Endothelial cell of umbilical vein (primary cell): Measurements from ENCODE around the gene PAK4. TPM values are rescaled to one million over a fixed set of nuclear protein-coding genes. Genes with fewer than 3 reads are reported as not detected.

Experiments used
- BruUV-seq: library from RNA; stranded (reverse); fragments of 400-500 nt; replicated peaks from 2 replicates; lab custom pipeline; 2021; lab: Mats Ljungman, UMichigan
- CTCF ChIA-PET: fragments of 300-600, 350-600 bp; sonication (Branson Sonifier 250); formaldehyde crosslinking; loops from one replicate; lab custom pipeline; 2021; ENCODE audit warnings: antibody characterized with exemption, inconsistent platforms; lab: Charles Lee
- POLR2A ChIA-PET: fragments of 300-600, 350-600 bp; sonication (Branson Sonifier 250); formaldehyde crosslinking; loops from one replicate; lab custom pipeline; 2021; ENCODE audit warnings: antibody characterized with exemption, inconsistent platforms; lab: Charles Lee
- DNase-seq: peaks from one replicate; pipeline ENCODE4 v3.0.0-alpha.2; 2011; ENCODE audit warnings: low read depth, low spot score
- FAIRE-seq: peaks from 2 replicates; lab custom pipeline; 2011; peaks lifted over from hg19 to GRCh38; lab: Jason Lieb, UNC
- H2AFZ ChIP-seq: 2 replicates; pipeline ENCODE4 v1.6.0; 2012; ENCODE audit warnings: low read depth, low read length, control low read depth, inconsistent platforms
- H3K27ac ChIP-seq: 2 replicates; pipeline ENCODE4 v1.5.1; 2011; ENCODE audit warnings: low read depth, mild to moderate bottlenecking, control low read depth, low read length, moderate library complexity; ENCODE audit not compliant: insufficient read depth
- H3K27me3 ChIP-seq, 2 experiments: 2 replicates each; pipeline versions ENCODE4 v1.6.0 to v1.6.1; 2011; ENCODE audit warnings: low read length in 2 of 2, mixed read lengths in 1 of 2; ENCODE audit not compliant: control insufficient read depth in 2 of 2, insufficient read depth in 2 of 2
- H3K36me3 ChIP-seq, 2 experiments: 2 replicates in 1 of 2; 3 replicates in 1 of 2; pipeline ENCODE4 v1.5.1; 2011; ENCODE audit warnings: low read length in 2 of 2, mild to moderate bottlenecking in 1 of 2, moderate library complexity in 1 of 2; ENCODE audit not compliant: control insufficient read depth in 2 of 2, insufficient read depth in 2 of 2; ENCODE audit errors: extremely low read depth in 1 of 2
- H3K4me1 ChIP-seq: 3 replicates; pipeline ENCODE4 v1.5.1; 2011; ENCODE audit warnings: mild to moderate bottlenecking, low read length; ENCODE audit not compliant: control insufficient read depth, insufficient read depth; ENCODE audit errors: extremely low read depth
- H3K4me2 ChIP-seq: 2 replicates; pipeline ENCODE4 v1.6.1; 2011; ENCODE audit warnings: low read length, control low read depth, mixed read lengths; ENCODE audit not compliant: insufficient read depth
- H3K4me3 ChIP-seq, 3 experiments: fragments of 200-600 bp in 1 of 3; sonication (generic), shearing (Covaris generic) in 1 of 3; replicated peaks in 1 of 3; 2 replicates each; pipeline ENCODE4 v1.5.1; 2011 to 2016; ENCODE audit warnings: control low read depth in 3 of 3, low read length in 3 of 3, mild to moderate bottlenecking in 2 of 3, inconsistent platforms in 1 of 3, low read depth in 1 of 3, moderate library complexity in 1 of 3; ENCODE audit not compliant: insufficient read depth in 1 of 3
- H3K79me2 ChIP-seq: 2 replicates; pipeline ENCODE4 v1.6.0; 2012; ENCODE audit warnings: low read length, inconsistent platforms; ENCODE audit not compliant: control insufficient read depth, insufficient read depth
- H3K9ac ChIP-seq: replicated peaks from 2 replicates; pipeline ENCODE3; 2011; ENCODE audit warnings: low read length, control low read depth; ENCODE audit not compliant: insufficient read depth; ENCODE audit errors: extremely low read depth
- H3K9me1 ChIP-seq: replicated peaks from 3 replicates; pipeline ENCODE4 v1.6.0; 2011; ENCODE audit warnings: mild to moderate bottlenecking, low read length; ENCODE audit not compliant: control insufficient read depth, insufficient read depth; ENCODE audit errors: extremely low read depth
- H3K9me3 ChIP-seq: replicated peaks from 2 replicates; pipeline ENCODE4 v1.5.1; 2012; ENCODE audit warnings: low read length, inconsistent platforms; ENCODE audit not compliant: control insufficient read depth, insufficient read depth
- H4K20me1 ChIP-seq: replicated peaks from 2 replicates; pipeline ENCODE3; 2011; ENCODE audit warnings: mild to moderate bottlenecking, low read length; ENCODE audit not compliant: control insufficient read depth, insufficient read depth; ENCODE audit errors: extremely low read depth
- EZH2 ChIP-seq: IDR thresholded peaks from 2 replicates; pipeline ENCODE4 v1.6.1; 2012; ENCODE audit warnings: borderline replicate concordance, low read depth, mild to moderate bottlenecking, moderate library complexity, low read length, inconsistent platforms; ENCODE audit not compliant: severe bottlenecking
- FOS ChIP-seq: IDR thresholded peaks from 2 replicates; pipeline ENCODE4 v1.6.1; 2011; ENCODE audit warnings: mild to moderate bottlenecking, low read length, moderate library complexity, borderline replicate concordance; ENCODE audit not compliant: insufficient read depth
- GATA2 ChIP-seq: IDR thresholded peaks from 2 replicates; pipeline ENCODE4 v1.7.0; 2011; ENCODE audit warnings: low read depth, mild to moderate bottlenecking, moderate library complexity, mixed read lengths, low read length; ENCODE audit not compliant: insufficient read length, insufficient read depth
- JUN ChIP-seq: IDR thresholded peaks from 2 replicates; pipeline ENCODE4 v1.6.1; 2011; ENCODE audit warnings: borderline replicate concordance, low read depth; ENCODE audit not compliant: insufficient read length, insufficient read depth
- MYC ChIP-seq: IDR thresholded peaks from one replicate; pipeline ENCODE4 v1.6.1; 2011; ENCODE audit warnings: mild to moderate bottlenecking, low read depth, low read length
- POLR2A ChIP-seq: IDR thresholded peaks from 2 replicates; pipeline ENCODE4 v1.6.1; 2012; ENCODE audit warnings: low read depth, mild to moderate bottlenecking, control low read depth, low read length
- POLR2AphosphoS5 ChIP-seq: IDR thresholded peaks from 2 replicates; pipeline ENCODE4 v1.6.1; 2012; ENCODE audit warnings: low read depth, mild to moderate bottlenecking, control low read depth, low read length, moderate library complexity; ENCODE audit not compliant: insufficient read depth
- dilution Hi-C: fragments of 300-500 bp; cut with MboI; formaldehyde crosslinking; loops from one replicate; pipeline ENCODE4 v1.15.0; 2019; ENCODE audit warnings: low sequenced_read_pairs; ENCODE audit not compliant: extremely low pct_ligation_motif_present
- intact Hi-C: fragments of 100-400 bp; cut with micrococcal nuclease; formaldehyde crosslinking; loops from one replicate; pipeline ENCODE4 v1.10.0; 2022
- polyA plus RNA-seq, 4 experiments: library from polyadenylated mRNA; depleted of rRNA in 3 of 4; stranded (reverse) in 3 of 4; unstranded in 1 of 4; fragments of >200 nt; gene quantifications; 2 replicates each; pipeline versions ENCODE4 v1.2.1 to v1.2.3, GENCODE V29; 2011 to 2012; ENCODE audit warnings: missing spikeins in 1 of 4
- total RNA-seq: library from RNA; stranded (reverse); gene quantifications from 2 replicates; pipeline ENCODE4 v1.2.3, GENCODE V29; 2021
- TF ChIP-seq, protein P1 (sequence below): IDR thresholded peaks from 2 replicates; pipeline ENCODE4 v1.6.1; 2011; ENCODE audit not compliant: insufficient read depth, insufficient read length
- TF ChIP-seq, protein P2 (sequence below), 2 donors: IDR thresholded peaks; 1 replicate in 1 of 2; 2 replicates in 1 of 2; pipeline ENCODE4 v1.5.1; 2011; ENCODE audit warnings: low read length in 2 of 2, mild to moderate bottlenecking in 2 of 2, moderate library complexity in 2 of 2, control low read depth in 1 of 2, inconsistent platforms in 1 of 2, low read depth in 1 of 2; ENCODE audit not compliant: insufficient read depth in 1 of 2; ENCODE audit errors: extremely low read depth in 1 of 2

Gene PAK4
- total and polyA plus RNA-seq, 2 donors (not counting 3 experiments of a cell fraction or from before 2014, with no cell fraction given), result 39.8 to 55.4 TPM

DNA sequence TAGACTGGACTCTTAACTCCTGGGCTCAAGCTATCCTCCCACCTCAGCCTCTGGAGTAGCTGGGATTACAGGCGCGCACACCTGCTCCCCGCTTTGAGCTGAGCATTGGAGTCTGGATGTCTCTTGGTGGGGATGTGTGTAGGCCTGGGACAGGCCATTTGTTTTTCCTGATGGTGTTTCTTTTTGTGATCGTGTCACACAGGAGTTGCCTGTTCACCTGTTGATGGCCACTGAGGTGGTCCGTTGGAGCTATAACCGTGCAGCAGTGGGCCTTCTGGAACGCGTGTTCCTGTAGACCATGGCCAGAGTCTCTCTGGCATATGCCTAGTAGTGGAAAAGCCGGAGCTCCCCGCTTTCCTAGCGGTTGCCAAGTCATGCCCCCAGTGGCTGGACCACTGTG, 3.5 kb downstream of the PAK4 start:
- no peaks in the 10 kb centered on the region for H3K9me3 ChIP-seq
- no TSS peak for BruUV-seq
- H3K4me1 ChIP-seq, result peaks cover 37% of the 10 kb centered on the region
- POLR2A ChIA-PET, result no interaction called here
- no peak for FAIRE-seq
- H3K79me2 ChIP-seq, result peaks cover 84% of the 10 kb centered on the region
- no peak overlapping the region for H3K27ac ChIP-seq
- dilution Hi-C loops (no loop called here), intact Hi-C loops (loop anchor here (5.0 to 10.0 kb wide), 2 partner anchors 263 to 406 kb away; partner anchors contain the start of genes EID2B, MED29 and PAF1)
- H2AFZ ChIP-seq, result no peak overlapping the region
- no peaks in the 10 kb centered on the region for H3K9me1 ChIP-seq
- DNase-seq, result no peak
- H3K4me2 ChIP-seq, result no peak overlapping the region
- no peaks in the 10 kb centered on the region for H3K36me3 ChIP-seq
- TF ChIP-seq FOS, result no peak
- TF ChIP-seq GATA2, result no peak
- no peak for TF ChIP-seq EZH2
- no peak for TF ChIP-seq POLR2AphosphoS5
- no peak for TF ChIP-seq MYC
- TF ChIP-seq, protein P1, sequence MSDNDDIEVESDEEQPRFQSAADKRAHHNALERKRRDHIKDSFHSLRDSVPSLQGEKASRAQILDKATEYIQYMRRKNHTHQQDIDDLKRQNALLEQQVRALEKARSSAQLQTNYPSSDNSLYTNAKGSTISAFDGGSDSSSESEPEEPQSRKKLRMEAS, result no peak
- no peak for TF ChIP-seq POLR2A
- TF ChIP-seq, protein P2, sequence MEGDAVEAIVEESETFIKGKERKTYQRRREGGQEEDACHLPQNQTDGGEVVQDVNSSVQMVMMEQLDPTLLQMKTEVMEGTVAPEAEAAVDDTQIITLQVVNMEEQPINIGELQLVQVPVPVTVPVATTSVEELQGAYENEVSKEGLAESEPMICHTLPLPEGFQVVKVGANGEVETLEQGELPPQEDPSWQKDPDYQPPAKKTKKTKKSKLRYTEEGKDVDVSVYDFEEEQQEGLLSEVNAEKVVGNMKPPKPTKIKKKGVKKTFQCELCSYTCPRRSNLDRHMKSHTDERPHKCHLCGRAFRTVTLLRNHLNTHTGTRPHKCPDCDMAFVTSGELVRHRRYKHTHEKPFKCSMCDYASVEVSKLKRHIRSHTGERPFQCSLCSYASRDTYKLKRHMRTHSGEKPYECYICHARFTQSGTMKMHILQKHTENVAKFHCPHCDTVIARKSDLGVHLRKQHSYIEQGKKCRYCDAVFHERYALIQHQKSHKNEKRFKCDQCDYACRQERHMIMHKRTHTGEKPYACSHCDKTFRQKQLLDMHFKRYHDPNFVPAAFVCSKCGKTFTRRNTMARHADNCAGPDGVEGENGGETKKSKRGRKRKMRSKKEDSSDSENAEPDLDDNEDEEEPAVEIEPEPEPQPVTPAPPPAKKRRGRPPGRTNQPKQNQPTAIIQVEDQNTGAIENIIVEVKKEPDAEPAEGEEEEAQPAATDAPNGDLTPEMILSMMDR (IDR thresholded peaks at IDR 0.05; ENCODE audit: extremely low read depth in 1 of 2, insufficient read depth in 1 of 2, low read depth in 1 of 2, low read length in 2 of 2), result no peak
- TF ChIP-seq JUN, result no peak
- CTCF ChIA-PET, result interaction anchor here (1.0 to 1.9 kb wide), 4 partner anchors 9 to 199 kb away, joined by 3 to 6 read pairs (median 4); no protein-coding TSS in a partner anchor
- no peaks in the 10 kb centered on the region for H4K20me1 ChIP-seq
- no peak overlapping the region for H3K4me3 ChIP-seq
- H3K9ac ChIP-seq, result no peak overlapping the region
- no peaks in the 10 kb centered on the region for H3K27me3 ChIP-seq
